CD4-positive, alpha-beta T cell treated with Interleukin-15 for 4 hours (primary cell): ENCODE data around the gene ARPC2.

Experiments
- DNase-seq: peaks from one replicate; pipeline ENCODE4 v3.0.0-alpha.2; 2020; ENCODE audit warnings: low spot score

The ARPC2 gene

GRCh38 chr2:218253232-218253625, 36.2 kb downstream of the ARPC2 start:
- DNase-seq, result no peak

- DNase-seq, result no peak
These were observed 38.5 kb downstream of the ARPC2 start for GRCh38 chr2:218255446-218255845.

GRCh38 chr2:218256612-218257350, 39.8 kb downstream of the ARPC2 start:
- no peak for DNase-seq

- DNase-seq, result peak; percentile 73
These were observed 40.5 kb downstream of the ARPC2 start for GRCh38 chr2:218257390-218257981.

GRCh38 chr2:218259099-218259961, 42.3 kb downstream of the ARPC2 start:
- DNase-seq, result no peak

GRCh38 chr2:218260166-218260565, 43.2 kb downstream of the ARPC2 start:
- no peak for DNase-seq

- no peak for DNase-seq
These were observed 43.9 kb downstream of the ARPC2 start, which contains the start of gene GPBAR1 for GRCh38 chr2:218260742-218261422. GPBAR1 (plus strand) TSS chr2:218261015; CDS start chr2:218262725, 1,710 bp downstream.

GRCh38 chr2:218261423-218262236, 44.6 kb downstream of the ARPC2 start:
- no peak for DNase-seq

GRCh38 chr2:218262237-218262600, 45.2 kb downstream of the ARPC2 start:
- DNase-seq, result no peak

GRCh38 chr2:218262631-218263586, 45.9 kb downstream of the ARPC2 start:
- no peak for DNase-seq

- DNase-seq, result no peak
These were observed 47.0 kb downstream of the ARPC2 start for GRCh38 chr2:218263817-218264641.

- DNase-seq, result no peak
These were observed 48.0 kb downstream of the ARPC2 start for GRCh38 chr2:218264773-218265561.

GRCh38 chr2:218265626-218266025, 48.6 kb downstream of the ARPC2 start:
- no peak for DNase-seq

- no peak for DNase-seq
These were observed 49.5 kb downstream of the ARPC2 start for GRCh38 chr2:218266316-218266979.

- no peak for DNase-seq
These were observed 50.3 kb downstream of the ARPC2 start for GRCh38 chr2:218267259-218267658.

GRCh38 chr2:218269900-218270720, 53.1 kb downstream of the ARPC2 start, which contains the start of the genes AAMP and PNKD:
AAMP (minus strand) TSS chr2:218270137; CDS start chr2:218270086, 51 bp downstream.
PNKD (plus strand) TSS chr2:218270519; CDS start chr2:218270536, 17 bp downstream.
- DNase-seq, result peak; percentile 100
